HEK293 (cell line): ENCODE data around the gene YTHDC2.

Experiments
- CTCF ChIA-PET: fragments of 350-600 bp; formaldehyde crosslinking; extraction: SDS; loops from one replicate; lab custom pipeline; 2021; ENCODE audit warnings: antibody characterized with exemption; lab: Yijun Ruan, JAX
- POLR2A ChIA-PET: fragments of 300-600 bp; formaldehyde crosslinking; extraction: SDS; loops from one replicate; lab custom pipeline; 2020; ENCODE audit warnings: antibody characterized with exemption, inconsistent platforms; lab: Yijun Ruan, JAX
- H3K27ac ChIP-seq: fragments of 200-500 bp; sonication (Bioruptor generic); 2 replicates; pipeline ENCODE4 v1.5.1; 2014; ENCODE audit warnings: low read depth, low read length, control low read depth, inconsistent platforms; ENCODE audit errors: extremely low read depth
- H3K36me3 ChIP-seq, 2 experiments: fragments of 200-500 bp in 1 of 2; sonication (Bioruptor generic) in 1 of 2; 1 replicate in 1 of 2; 2 replicates in 1 of 2; pipeline ENCODE4 v1.5.1; 2014 to 2017; ENCODE audit warnings: inconsistent platforms in 2 of 2, low read length in 2 of 2; ENCODE audit not compliant: control insufficient read depth in 2 of 2, insufficient read depth in 1 of 2
- H3K4me1 ChIP-seq: fragments of 200-500 bp; sonication (Bioruptor generic); 2 replicates; pipeline ENCODE4 v1.5.1; 2014; ENCODE audit warnings: mild to moderate bottlenecking, low read length, inconsistent platforms; ENCODE audit not compliant: control insufficient read depth, insufficient read depth
- H3K4me3 ChIP-seq: 2 replicates; pipeline ENCODE4 v1.5.1; 2011; ENCODE audit warnings: low read depth, mild to moderate bottlenecking, control low read depth, low read length, moderate library complexity
- H3K9me3 ChIP-seq: fragments of 200-500 bp; sonication (Bioruptor generic); 2 replicates; pipeline ENCODE4 v1.5.1; 2014; ENCODE audit warnings: low read depth, low read length, inconsistent platforms; ENCODE audit not compliant: control insufficient read depth, insufficient read depth
- BCL6B ChIP-seq: fragments of 450-650 bp; formaldehyde crosslinking; IDR thresholded peaks from 2 replicates; pipeline ENCODE4 v1.5.1; 2017; ENCODE audit warnings: missing biosample characterization, missing genetic modification characterization
- CTCF ChIP-seq: fragments of 450-650 bp; formaldehyde crosslinking; IDR thresholded peaks from 2 replicates; pipeline ENCODE4 v1.5.1; 2016; ENCODE audit warnings: missing biosample characterization, missing genetic modification characterization
- KLF10 ChIP-seq: fragments of 450-650 bp; IDR thresholded peaks from 2 replicates; pipeline ENCODE4 v1.5.1; 2018; ENCODE audit warnings: missing biosample characterization, mild to moderate bottlenecking, missing genetic modification characterization
- SP3 ChIP-seq: fragments of 450-650 bp; formaldehyde crosslinking; IDR thresholded peaks from 2 replicates; pipeline ENCODE4 v1.5.1; 2016; ENCODE audit warnings: missing biosample characterization, missing genetic modification characterization
- ZBTB44 ChIP-seq: fragments of 450-650 bp; IDR thresholded peaks from 2 replicates; pipeline ENCODE4 v1.5.1; 2018; ENCODE audit warnings: missing biosample characterization, mild to moderate bottlenecking, missing genetic modification characterization
- ZBTB49 ChIP-seq: fragments of 450-650 bp; formaldehyde crosslinking; IDR thresholded peaks from 2 replicates; pipeline ENCODE4 v1.5.1; 2016; ENCODE audit warnings: missing biosample characterization, missing genetic modification characterization, low read depth
- ZNF184 ChIP-seq: fragments of 450-650 bp; IDR thresholded peaks from 2 replicates; pipeline ENCODE4 v1.5.1; 2018; ENCODE audit warnings: missing biosample characterization, mild to moderate bottlenecking, missing genetic modification characterization
- ZNF214 ChIP-seq: fragments of 450-650 bp; formaldehyde crosslinking; IDR thresholded peaks from 2 replicates; pipeline ENCODE4 v1.5.1; 2017; ENCODE audit warnings: missing biosample characterization, mild to moderate bottlenecking, missing genetic modification characterization, borderline replicate concordance
- ZNF311 ChIP-seq: fragments of 450-650 bp; formaldehyde crosslinking; IDR thresholded peaks from 2 replicates; pipeline ENCODE4 v1.5.1; 2017; ENCODE audit warnings: missing biosample characterization, missing genetic modification characterization, borderline replicate concordance
- ZNF350 ChIP-seq: fragments of 450-650 bp; formaldehyde crosslinking; IDR thresholded peaks from 2 replicates; pipeline ENCODE4 v1.5.0; 2017; ENCODE audit warnings: missing biosample characterization, mild to moderate bottlenecking, missing genetic modification characterization
- ZNF544 ChIP-seq: fragments of 450-650 bp; formaldehyde crosslinking; IDR thresholded peaks from 2 replicates; pipeline ENCODE4 v1.5.0; 2017; ENCODE audit warnings: missing biosample characterization, missing genetic modification characterization
- ZNF548 ChIP-seq: fragments of 450-650 bp; formaldehyde crosslinking; IDR thresholded peaks from 2 replicates; pipeline ENCODE4 v1.5.1; 2016; ENCODE audit warnings: missing biosample characterization, missing genetic modification characterization
- ZNF549 ChIP-seq: fragments of 450-650 bp; IDR thresholded peaks from 2 replicates; pipeline ENCODE4 v1.5.1; 2018; ENCODE audit warnings: missing biosample characterization, missing genetic modification characterization, mild to moderate bottlenecking, inconsistent platforms, moderate library complexity
- ZNF561 ChIP-seq: fragments of 450-650 bp; IDR thresholded peaks from 2 replicates; pipeline ENCODE4 v1.5.1; 2018; ENCODE audit warnings: missing biosample characterization, missing genetic modification characterization, borderline replicate concordance
- ZNF626 ChIP-seq: fragments of 450-650 bp; sonication (Bioruptor Pico); formaldehyde crosslinking; IDR thresholded peaks from 2 replicates; pipeline ENCODE4 v1.5.1; 2018; ENCODE audit warnings: missing biosample characterization, missing genetic modification characterization, inconsistent platforms
- ZNF629 ChIP-seq: fragments of 450-650 bp; formaldehyde crosslinking; IDR thresholded peaks from 2 replicates; pipeline ENCODE4 v1.5.1; 2017; ENCODE audit warnings: missing biosample characterization, missing genetic modification characterization
- ZNF677 ChIP-seq: fragments of 450-650 bp; IDR thresholded peaks from 2 replicates; pipeline ENCODE4 v1.5.0; 2018; ENCODE audit warnings: missing biosample characterization, mild to moderate bottlenecking, missing genetic modification characterization, moderate library complexity
- ZNF777 ChIP-seq: fragments of 450-650 bp; formaldehyde crosslinking; IDR thresholded peaks from 2 replicates; pipeline ENCODE4 v1.5.1; 2017; ENCODE audit warnings: missing biosample characterization, missing genetic modification characterization, borderline replicate concordance
- ZNF830 ChIP-seq: fragments of 450-650 bp; IDR thresholded peaks from 2 replicates; pipeline ENCODE4 v1.5.0; 2018; ENCODE audit warnings: missing biosample characterization, missing genetic modification characterization, low read depth, mild to moderate bottlenecking, moderate library complexity
- TF ChIP-seq, protein P1 (sequence below): fragments of 450-650 bp; IDR thresholded peaks from 2 replicates; pipeline ENCODE4 v1.5.1; 2018; ENCODE audit warnings: missing biosample characterization, missing genetic modification characterization

YTHDC2 gene

GRCh38 chr5:113480243-113480642 is 33.3 kb upstream of the YTHDC2 start:
- H3K9me3 ChIP-seq: no peaks in the 10 kb centered on the region
- CTCF ChIA-PET: interaction anchor here (0.6 kb wide), 1 partner anchor 20 kb away, joined by 4 read pairs; no protein-coding TSS in a partner anchor
- TF ChIP-seq ZNF548 (tag by site-specific recombination) (no peak), ZBTB44 (tag by site-specific recombination) (peak; percentile 52; the same call in 1 of the 2 replicates), ZNF214 (0 out of 2 replicates have a peak, but pooled peaks have one; percentile 28), BCL6B (tag by site-specific recombination) (0 out of 2 replicates have a peak, but pooled peaks have one; percentile 11), ZNF549 (tag by site-specific recombination) (peak; percentile 67; the same call in 1 of the 2 replicates), ZNF677 (tag by site-specific recombination) (0 out of 2 replicates have a peak, but pooled peaks have one; percentile 44), ZNF544 (tag by site-specific recombination) (peak; percentile 47; the same call in 1 of the 2 replicates), ZBTB49 (no peak), ZNF777 (no peak), CTCF (tag by site-specific recombination) (no peak), ZNF626 (0 out of 2 replicates have a peak, but pooled peaks have one; percentile 59), ZNF629 (no peak), SP3 (tag by site-specific recombination) (no peak), ZNF561 (tag by site-specific recombination) (peak; percentile 82), ZNF311 (tag by site-specific recombination) (no peak), ZNF184 (peak; percentile 79; the same call in 1 of the 2 replicates), KLF10 (tag by site-specific recombination) (peak; percentile 21; the same call in 1 of the 2 replicates), ZNF350 (tag by site-specific recombination) (peak; percentile 73), ZNF830 (tag by site-specific recombination) (peak; percentile 74)
- TF ChIP-seq, protein P1, sequence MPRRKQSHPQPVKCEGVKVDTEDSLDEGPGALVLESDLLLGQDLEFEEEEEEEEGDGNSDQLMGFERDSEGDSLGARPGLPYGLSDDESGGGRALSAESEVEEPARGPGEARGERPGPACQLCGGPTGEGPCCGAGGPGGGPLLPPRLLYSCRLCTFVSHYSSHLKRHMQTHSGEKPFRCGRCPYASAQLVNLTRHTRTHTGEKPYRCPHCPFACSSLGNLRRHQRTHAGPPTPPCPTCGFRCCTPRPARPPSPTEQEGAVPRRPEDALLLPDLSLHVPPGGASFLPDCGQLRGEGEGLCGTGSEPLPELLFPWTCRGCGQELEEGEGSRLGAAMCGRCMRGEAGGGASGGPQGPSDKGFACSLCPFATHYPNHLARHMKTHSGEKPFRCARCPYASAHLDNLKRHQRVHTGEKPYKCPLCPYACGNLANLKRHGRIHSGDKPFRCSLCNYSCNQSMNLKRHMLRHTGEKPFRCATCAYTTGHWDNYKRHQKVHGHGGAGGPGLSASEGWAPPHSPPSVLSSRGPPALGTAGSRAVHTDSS (tag by site-specific recombination): 0 out of 2 replicates have a peak, but pooled peaks have one; percentile 33
- TF ChIP-seq, all 188 proteins: peak for 13
- no peak overlapping the region for H3K4me3 ChIP-seq
- H3K4me1 ChIP-seq: no peaks in the 10 kb centered on the region
- POLR2A ChIA-PET: no interaction called here
- no peak overlapping the region for H3K27ac ChIP-seq
- H3K36me3 ChIP-seq: no peaks in the 10 kb centered on the region; a peak in 1 of 3 replicates
